ENCODE results near the gene PBX1.

The PBX1 gene

DNA sequence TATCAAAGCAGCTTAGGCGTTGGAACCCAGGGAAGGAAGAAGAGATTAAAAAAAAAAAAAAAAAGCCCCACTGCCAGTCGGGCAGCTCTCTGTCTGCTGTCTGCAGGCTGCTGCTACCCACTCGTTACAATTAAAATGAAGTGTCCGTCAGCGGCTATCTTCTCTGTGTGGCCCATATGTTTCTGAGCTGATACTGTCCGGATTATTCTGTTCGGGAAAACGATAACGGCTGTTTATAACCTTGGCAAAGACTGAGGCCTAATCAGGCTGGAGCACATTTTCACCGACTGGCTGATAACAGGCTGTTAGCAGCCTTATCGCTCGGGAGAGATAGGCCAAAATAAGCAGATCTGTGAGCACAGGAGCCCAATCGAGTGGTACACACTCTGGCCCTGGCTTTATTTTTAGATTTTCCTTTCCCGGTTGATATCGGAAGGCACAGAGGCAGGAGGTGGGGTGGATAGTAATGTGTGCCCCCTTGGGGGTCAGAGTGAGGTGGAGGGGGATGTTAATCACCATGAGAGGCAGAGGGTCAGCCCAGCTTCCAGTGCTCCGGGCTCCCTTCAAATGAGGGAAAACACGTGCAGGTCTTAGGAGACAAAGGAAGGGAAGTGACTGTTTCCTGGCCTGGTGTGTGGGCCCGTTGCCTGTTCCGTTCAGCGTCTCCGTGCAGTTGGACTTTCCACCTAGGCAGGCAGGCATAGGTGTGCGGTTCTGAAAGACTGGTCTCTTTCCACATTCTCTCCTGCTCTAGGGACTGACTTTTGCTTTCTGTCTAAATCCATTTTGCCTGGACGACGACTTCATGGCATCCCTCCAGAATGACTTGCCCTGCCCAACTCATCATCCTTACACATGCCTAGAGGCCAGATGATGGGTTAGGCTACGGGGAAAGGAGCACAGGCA lies 153.4 kb downstream of the PBX1 start:
- Histone ChIP-seq H3K36me3 (replicated peaks; ENCODE audit: low read depth, low read length) (no peaks in the 10 kb centered on the region), H3K27me3 (ENCODE audit: low read depth, low read length) (no peaks in the 10 kb centered on the region), H3K79me2 (ENCODE audit: low read length) (no peaks in the 10 kb centered on the region), H3K27ac (ENCODE audit: low read length) (no peak overlapping the region), H3K4me1 (ENCODE audit: low read length) (peaks cover 7% of the 10 kb centered on the region; the same call in 1 of the 2 replicates), H3K4me2 (ENCODE audit: low read length) (no peak overlapping the region), H3K9ac (ENCODE audit: low read length) (no peak overlapping the region), H3K4me3 (ENCODE audit: low read length) (no peak overlapping the region), H2AFZ (ENCODE audit: low read depth, low read length) (no peak overlapping the region), H3K9me3 (ENCODE audit: insufficient read depth, low read length) (no peaks in the 10 kb centered on the region), H4K20me1 (ENCODE audit: insufficient read depth, low read length) (no peaks in the 10 kb centered on the region)
- TF ChIP-seq, protein P1, sequence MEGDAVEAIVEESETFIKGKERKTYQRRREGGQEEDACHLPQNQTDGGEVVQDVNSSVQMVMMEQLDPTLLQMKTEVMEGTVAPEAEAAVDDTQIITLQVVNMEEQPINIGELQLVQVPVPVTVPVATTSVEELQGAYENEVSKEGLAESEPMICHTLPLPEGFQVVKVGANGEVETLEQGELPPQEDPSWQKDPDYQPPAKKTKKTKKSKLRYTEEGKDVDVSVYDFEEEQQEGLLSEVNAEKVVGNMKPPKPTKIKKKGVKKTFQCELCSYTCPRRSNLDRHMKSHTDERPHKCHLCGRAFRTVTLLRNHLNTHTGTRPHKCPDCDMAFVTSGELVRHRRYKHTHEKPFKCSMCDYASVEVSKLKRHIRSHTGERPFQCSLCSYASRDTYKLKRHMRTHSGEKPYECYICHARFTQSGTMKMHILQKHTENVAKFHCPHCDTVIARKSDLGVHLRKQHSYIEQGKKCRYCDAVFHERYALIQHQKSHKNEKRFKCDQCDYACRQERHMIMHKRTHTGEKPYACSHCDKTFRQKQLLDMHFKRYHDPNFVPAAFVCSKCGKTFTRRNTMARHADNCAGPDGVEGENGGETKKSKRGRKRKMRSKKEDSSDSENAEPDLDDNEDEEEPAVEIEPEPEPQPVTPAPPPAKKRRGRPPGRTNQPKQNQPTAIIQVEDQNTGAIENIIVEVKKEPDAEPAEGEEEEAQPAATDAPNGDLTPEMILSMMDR (IDR thresholded peaks at IDR 0.05; ENCODE audit: low read depth, low read length) = no peak
- TF ChIP-seq EZH2phosphoT487 (IDR thresholded peaks at IDR 0.05; ENCODE audit: low read depth) = no peak

DNA sequence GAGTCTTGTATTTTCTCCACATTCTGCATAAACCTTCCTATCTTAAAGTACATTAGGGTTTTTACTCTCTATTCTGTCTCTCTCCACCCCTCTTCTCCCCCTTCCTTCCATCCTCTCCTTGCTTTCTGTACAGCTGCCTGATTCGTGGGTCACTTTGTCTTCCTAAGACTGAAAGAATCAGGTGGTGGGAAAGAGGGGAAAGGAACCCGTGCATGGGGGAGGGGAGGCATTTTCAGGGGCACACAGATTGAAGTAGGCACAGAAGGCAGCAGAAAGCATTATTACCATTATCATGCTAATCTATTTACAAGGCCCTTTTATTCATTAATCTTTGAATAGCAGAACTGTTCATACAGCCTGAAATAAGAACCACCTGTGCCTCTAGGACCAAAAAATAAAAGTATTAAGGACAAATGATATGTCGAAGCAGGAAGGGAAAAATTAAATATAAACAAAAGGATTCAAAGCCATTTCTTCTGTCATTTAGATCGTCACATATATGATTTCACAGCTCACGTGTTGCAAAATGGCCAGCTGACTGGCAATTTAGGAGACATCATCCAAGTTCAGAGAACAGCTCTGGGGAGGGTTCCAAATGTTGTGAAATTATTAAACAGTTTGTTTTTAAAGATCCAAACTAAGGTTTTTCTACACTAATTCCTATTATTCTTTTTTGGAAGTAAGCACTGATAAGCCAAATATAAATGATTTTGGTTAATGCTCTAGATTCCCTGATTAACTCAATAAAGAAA lies 154.6 kb downstream of the PBX1 start:
- Histone ChIP-seq H4K20me1 (ENCODE audit: insufficient read depth, low read length) (no peaks in the 10 kb centered on the region), H3K27me3 (ENCODE audit: low read depth, low read length) (no peaks in the 10 kb centered on the region), H3K4me1 (ENCODE audit: low read length) (peaks cover 7% of the 10 kb centered on the region; the same call in 1 of the 2 replicates), H3K27ac (ENCODE audit: low read length) (no peak overlapping the region), H3K4me2 (ENCODE audit: low read length) (no peak overlapping the region), H3K36me3 (replicated peaks; ENCODE audit: low read depth, low read length) (no peaks in the 10 kb centered on the region), H3K4me3 (ENCODE audit: low read length) (no peak overlapping the region), H3K79me2 (ENCODE audit: low read length) (no peaks in the 10 kb centered on the region), H2AFZ (ENCODE audit: low read depth, low read length) (no peak overlapping the region), H3K9me3 (ENCODE audit: insufficient read depth, low read length) (no peaks in the 10 kb centered on the region), H3K9ac (ENCODE audit: low read length) (no peak overlapping the region)
- TF ChIP-seq, protein P1 (IDR thresholded peaks at IDR 0.05; ENCODE audit: low read depth, low read length) = no peak
- TF ChIP-seq EZH2phosphoT487 (IDR thresholded peaks at IDR 0.05; ENCODE audit: low read depth) = no peak

DNA sequence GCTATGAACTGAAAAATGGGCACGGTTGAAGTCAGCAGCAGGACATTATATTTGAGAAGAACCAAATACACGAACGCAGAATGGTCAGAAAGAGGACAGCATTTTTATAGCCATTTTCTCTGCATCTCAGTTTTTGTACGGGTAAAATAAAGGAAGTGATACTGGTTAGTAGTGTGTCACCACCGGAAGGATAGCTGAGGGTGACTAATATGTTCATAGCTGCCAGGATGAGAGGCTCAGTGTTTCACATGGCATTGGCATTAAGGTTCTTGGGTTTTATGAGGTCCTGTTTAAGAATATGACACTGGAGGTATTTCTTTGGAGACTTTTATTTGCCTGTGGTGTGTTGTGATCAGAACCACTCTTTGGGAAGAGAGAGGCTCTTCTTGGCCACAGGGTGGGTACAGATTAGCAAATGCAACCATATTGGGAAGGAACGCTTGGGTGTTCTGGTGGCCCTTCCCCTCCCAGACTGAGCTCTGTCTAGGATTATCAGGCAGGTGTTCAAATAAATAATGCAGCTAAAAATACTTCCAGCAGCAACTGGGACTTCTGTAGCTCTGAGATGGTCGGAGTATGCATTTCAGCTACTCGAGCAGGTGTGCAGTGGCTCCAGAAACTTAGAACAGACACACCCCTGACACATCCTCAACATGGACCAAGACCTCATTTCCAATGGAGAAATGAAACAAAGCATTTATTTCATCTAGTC lies 158.2 kb downstream of the PBX1 start:
- H3K79me2 ChIP-seq (ENCODE audit: low read length) = no peaks in the 10 kb centered on the region
- peaks cover 7% of the 10 kb centered on the region; the same call in 1 of the 2 replicates for H3K4me1 ChIP-seq (ENCODE audit: low read length)
- no peaks in the 10 kb centered on the region; the same call in 1 of the 2 replicates for H3K27me3 ChIP-seq (ENCODE audit: low read depth, low read length)
- no peaks in the 10 kb centered on the region for H3K36me3 ChIP-seq (replicated peaks; ENCODE audit: low read depth, low read length)
- no peak overlapping the region for H2AFZ ChIP-seq (ENCODE audit: low read depth, low read length)
- H3K9ac ChIP-seq (ENCODE audit: low read length) = no peak overlapping the region
- no peaks in the 10 kb centered on the region for H3K9me3 ChIP-seq (ENCODE audit: insufficient read depth, low read length)
- TF ChIP-seq, protein P1 (IDR thresholded peaks at IDR 0.05; ENCODE audit: low read depth, low read length) = no peak
- no peak for TF ChIP-seq EZH2phosphoT487 (IDR thresholded peaks at IDR 0.05; ENCODE audit: low read depth)
- H4K20me1 ChIP-seq (ENCODE audit: insufficient read depth, low read length) = no peaks in the 10 kb centered on the region
- no peak overlapping the region for H3K4me3 ChIP-seq (ENCODE audit: low read length)
- no peak overlapping the region for H3K27ac ChIP-seq (ENCODE audit: low read length)
- H3K4me2 ChIP-seq (ENCODE audit: low read length) = no peak overlapping the region

Data from OCI-LY3 (cell line).